Epithelial cell of alveolus of lung (primary cell): ENCODE results near the gene PLAAT2. TPM values are rescaled to one million over a fixed set of nuclear protein-coding genes. Genes with fewer than 3 reads are reported as not detected.

Experiments used
- total RNA-seq: library from RNA; depleted of rRNA; stranded (reverse); fragments of >200 nt; gene quantifications from 2 replicates; pipeline ENCODE4 v1.2.1, GENCODE V29; 2015

The PLAAT2 gene
- total RNA-seq, result not detected in 2 replicates

GRCh38 chr11:63563201-63564055 is at the start of gene PLAAT2:
Gene PLAAT2, minus strand, starts transcription at chr11:63563379. Its CDS starts 55 bp downstream, at chr11:63563324.

GRCh38 chr11:63536669-63537292 is 26.4 kb downstream of the PLAAT2 start, which contains the start of gene PLAAT4:
Gene PLAAT4, plus strand, starts transcription at chr11:63536808. Its CDS starts 61 bp downstream, at chr11:63536869.

GRCh38 chr11:63505857-63506528 is 57.2 kb downstream of the PLAAT2 start, which contains the start of gene LGALS12:
Gene LGALS12, plus strand, starts transcription at chr11:63506084. Its CDS starts 375 bp downstream, at chr11:63506459.

Other genes starting within 250 kb of the PLAAT2 start
- gene SLC22A9, start 193.6 kb downstream of the PLAAT2 start, total RNA-seq, result not detected in 2 replicates
- gene PLAAT5, start 72.2 kb downstream of the PLAAT2 start, total RNA-seq, result 0.13 TPM in 1 of 2 replicates, not detected in the other
- not detected in 2 replicates for gene LGALS12, start 57.3 kb downstream of the PLAAT2 start, total RNA-seq
- 13.7 and 31.0 TPM in 2 replicates for gene PLAAT4, start 26.6 kb downstream of the PLAAT2 start, total RNA-seq
- 0.48 and 5.2 TPM in 2 replicates for gene PLAAT3, start 51.1 kb upstream of the PLAAT2 start, total RNA-seq
- 51.7 and 57.1 TPM in 2 replicates for gene ATL3, start 108.0 kb upstream of the PLAAT2 start, total RNA-seq
- gene RTN3, start 118.1 kb upstream of the PLAAT2 start, total RNA-seq, result 92.4 and 115 TPM in 2 replicates
- 8.8 and 44.0 TPM in 2 replicates for gene ZFTA, start 205.4 kb upstream of the PLAAT2 start, total RNA-seq